B cell (primary cell): Measurements from ENCODE around the gene JMJD4. TPM values are rescaled to one million over a fixed set of nuclear protein-coding genes. Genes with fewer than 3 reads are reported as not detected.
A peak's percentile ranks its signal among the peaks of the same experiment; 100 is the strongest.

ENCODE experiments used
- ATAC-seq: fragments of 200-7000 bp; cut with Tn5 transposase; one replicate; pipeline ENCODE4 v1.10.0; 2021; ENCODE audit warnings: low read depth, mild to moderate bottlenecking, moderate number of reproducible peaks, moderate library complexity
- CTCF ChIA-PET: fragments of 350-600 bp; sonication (Branson Sonifier 250); formaldehyde crosslinking; loops from one replicate; lab custom pipeline; 2021; ENCODE audit warnings: antibody characterized with exemption, inconsistent platforms; lab: Charles Lee
- POLR2A ChIA-PET: fragments of 350-600 bp; sonication (Branson Sonifier 250); formaldehyde crosslinking; loops from one replicate; lab custom pipeline; 2021; ENCODE audit warnings: antibody characterized with exemption; lab: Charles Lee
- DNase-seq: peaks from one replicate; pipeline ENCODE4 v3.0.0; 2013
- H2AFZ ChIP-seq: 2 replicates; pipeline ENCODE4 v1.6.1; 2012; ENCODE audit warnings: mild to moderate bottlenecking, low read depth, low read length; ENCODE audit not compliant: insufficient read depth, poor library complexity, severe bottlenecking
- H3K27ac ChIP-seq, 2 donors: 1 replicate in 1 of 2; 2 replicates in 1 of 2; pipeline ENCODE4 v1.5.1; 2012 to 2013; ENCODE audit warnings: low read length in 2 of 2, mild to moderate bottlenecking in 2 of 2, moderate library complexity in 1 of 2
- H3K27me3 ChIP-seq, 4 experiments: fragments of 200-600 bp in 1 of 4; sonication (generic) in 1 of 4; replicated peaks in 1 of 4; 1 replicate in 2 of 4; 2 replicates in 2 of 4; pipeline versions ENCODE4 v1.6.1 to v1.7.0; 2013 to 2016; ENCODE audit warnings: low read length in 3 of 4, mild to moderate bottlenecking in 2 of 4, mixed read lengths in 1 of 4, moderate library complexity in 1 of 4; ENCODE audit not compliant: insufficient read depth in 4 of 4, control insufficient read depth in 3 of 4; ENCODE audit errors: control extremely low read depth in 1 of 4
- H3K36me3 ChIP-seq, 2 experiments: replicated peaks in 1 of 2; 1 replicate in 1 of 2; 2 replicates in 1 of 2; pipeline versions ENCODE4 v1.6.1 to v1.7.1; 2013; ENCODE audit warnings: low read length in 1 of 2; ENCODE audit not compliant: insufficient read depth in 2 of 2, control insufficient read depth in 1 of 2; ENCODE audit errors: control extremely low read depth in 1 of 2, extremely low read depth in 1 of 2
- H3K4me1 ChIP-seq, 2 donors: fragments of 200-600 bp in 1 of 2; sonication (generic) in 1 of 2; 1 replicate in 1 of 2; 2 replicates in 1 of 2; pipeline versions ENCODE4 v1.5.1 to v1.6.1; 2013 to 2017; ENCODE audit warnings: low read length in 2 of 2; ENCODE audit not compliant: control insufficient read depth in 2 of 2, insufficient read depth in 2 of 2
- H3K4me2 ChIP-seq: replicated peaks from 2 replicates; pipeline ENCODE3; 2012; ENCODE audit warnings: mild to moderate bottlenecking, low read depth, low read length; ENCODE audit not compliant: poor library complexity, severe bottlenecking
- H3K4me3 ChIP-seq, 5 experiments: fragments of 200-600 bp in 1 of 5; sonication (generic) in 1 of 5; 1 replicate in 3 of 5; 2 replicates in 2 of 5; pipeline versions ENCODE4 v1.5.1 to v1.7.0; 2011 to 2016; ENCODE audit warnings: low read length in 4 of 5, mild to moderate bottlenecking in 4 of 5, low read depth in 2 of 5, control low read depth in 1 of 5, moderate library complexity in 1 of 5; ENCODE audit not compliant: insufficient read depth in 1 of 5; ENCODE audit errors: control extremely low read depth in 1 of 5, extremely low read depth in 1 of 5
- H3K79me2 ChIP-seq: fragments of 200-600 bp; sonication (generic); one replicate; pipeline ENCODE4 v1.6.0; 2016; ENCODE audit warnings: low read length; ENCODE audit not compliant: control insufficient read depth, insufficient read depth
- H3K9ac ChIP-seq: fragments of 200-600 bp; sonication (generic); 2 replicates; pipeline ENCODE4 v1.6.1; 2017; ENCODE audit warnings: mild to moderate bottlenecking, low read length, moderate library complexity
- H3K9me3 ChIP-seq, 3 donors: one replicate each; pipeline versions ENCODE4 v1.6.1 to v1.7.1; 2013; ENCODE audit warnings: low read length in 2 of 3; ENCODE audit not compliant: control insufficient read depth in 2 of 3, insufficient read depth in 1 of 3; ENCODE audit errors: control extremely low read depth in 1 of 3
- H4K20me1 ChIP-seq: 2 replicates; pipeline ENCODE4 v1.6.0; 2012; ENCODE audit warnings: mild to moderate bottlenecking, low read length; ENCODE audit not compliant: insufficient read depth, control insufficient read depth, poor library complexity, severe bottlenecking
- H3K27ac Mint-ChIP-seq: one replicate; pipeline ENCODE4 v1.8.0; 2021; ENCODE audit warnings: mixed read lengths
- H3K27me3 Mint-ChIP-seq: one replicate; pipeline ENCODE4 v1.8.0; 2021; ENCODE audit warnings: mixed read lengths
- H3K4me1 Mint-ChIP-seq: one replicate; pipeline ENCODE4 v1.8.0; 2021; ENCODE audit warnings: mixed read lengths
- H3K4me3 Mint-ChIP-seq: one replicate; pipeline ENCODE4 v1.8.0; 2021; ENCODE audit warnings: mixed read lengths
- H3K9me3 Mint-ChIP-seq: one replicate; pipeline ENCODE4 v1.8.0; 2022; ENCODE audit warnings: mixed read lengths; ENCODE audit not compliant: insufficient read depth
- EZH2 ChIP-seq: IDR thresholded peaks from 2 replicates; pipeline ENCODE4 v1.6.1; 2012; ENCODE audit warnings: borderline replicate concordance, low read depth, mild to moderate bottlenecking, moderate library complexity, low read length; ENCODE audit not compliant: insufficient read depth, poor library complexity, severe bottlenecking
- WGBS: methylation state at CpG from one replicate; pipeline ENCODE4 v1.1.5; 2013; ENCODE audit warnings: missing lambda C conversion rate; ENCODE audit not compliant: insufficient coverage; 5-methylcytosine and 5-hydroxymethylcytosine counted together
- intact Hi-C: fragments of 100-400 bp; cut with micrococcal nuclease; formaldehyde crosslinking; loops from one replicate; pipeline ENCODE4 v1.10.0; 2022
- polyA plus RNA-seq: library from polyadenylated mRNA; depleted of rRNA; stranded (reverse); fragments of >200 nt; gene quantifications from 2 replicates; pipeline ENCODE4 v1.2.3, GENCODE V29; 2012
- total RNA-seq, 2 donors: library from RNA; stranded (reverse); fragments of 120-200 nt in 1 of 2; gene quantifications; 1 replicate in 1 of 2; 2 replicates in 1 of 2; pipeline versions ENCODE4 v1.2.3 to v1.2.4, GENCODE V29; 2013 to 2022
- TF ChIP-seq, protein P1 (sequence below): fragments of 200-600 bp; IDR thresholded peaks from one replicate; pipeline ENCODE4 v1.8.0; 2022; ENCODE audit warnings: antibody characterized with exemption, mild to moderate bottlenecking

Gene JMJD4
- total and polyA plus RNA-seq, 2 donors (not counting 1 experiment from before 2014, with no cell fraction given) = 29.9 to 30.6 TPM

DNA sequence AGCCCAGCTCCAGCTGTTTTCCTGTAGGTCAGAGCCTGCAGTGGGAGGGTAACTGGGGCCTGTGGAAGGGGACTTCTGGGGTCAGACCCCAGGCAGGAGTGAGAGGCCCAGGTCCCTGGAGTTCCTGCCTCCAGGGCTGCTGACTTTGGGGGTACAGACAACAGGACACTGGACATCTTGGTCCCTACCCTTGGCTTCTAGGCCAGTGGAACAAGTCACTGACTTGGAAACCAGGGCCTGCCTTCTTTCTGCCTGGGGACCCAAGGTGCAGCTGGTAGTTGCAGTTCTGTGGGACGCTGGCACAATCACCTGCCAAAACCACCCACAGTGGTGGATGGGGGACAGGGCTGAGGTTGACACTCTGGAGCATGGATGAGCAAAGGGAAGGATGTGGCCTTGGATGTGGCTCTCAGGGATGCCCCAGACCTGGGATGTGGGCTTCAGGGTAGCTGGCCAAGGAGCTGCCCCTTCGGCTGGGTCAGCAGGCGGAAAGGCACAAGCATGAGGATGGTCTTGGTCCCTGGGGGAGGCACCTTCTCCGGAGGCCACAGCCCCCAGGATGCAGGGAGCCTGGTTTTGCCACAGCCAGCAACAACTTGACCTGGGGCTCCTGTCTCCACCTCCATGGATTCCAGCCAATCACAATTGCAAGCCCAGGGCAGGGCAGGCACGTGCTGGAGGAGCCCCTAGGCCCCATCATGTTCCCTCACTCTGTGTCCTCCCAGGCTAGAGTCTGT, 5.8 kb downstream of the JMJD4 start:
- Histone ChIP-seq H3K4me2 (peak overlapping the region; percentile 98), H3K4me3 (peak overlapping the region in 4 of 5 experiments; percentile 53 to 78 (median 64)), H3K9ac (peak overlapping the region; percentile 70), H3K9me3 (peaks cover 0 to 3% (median 0%) of the 10 kb centered on the region in 3 donors), H3K36me3 (peaks cover 0 to 4% of the 10 kb centered on the region in 2 experiments), H4K20me1 (no peaks in the 10 kb centered on the region), H3K27ac (peak overlapping the region in 1 of 2 donors; percentile 57), H3K27me3 (peaks cover 0 to 3% (median 0%) of the 10 kb centered on the region in 4 experiments), H2AFZ (peak overlapping the region; percentile 69), H3K79me2 (peaks cover 7% of the 10 kb centered on the region), H3K4me1 (peaks cover 14 to 30% of the 10 kb centered on the region in 2 donors)
- intact Hi-C loops = no loop called here
- no peak for ATAC-seq
- POLR2A ChIA-PET = interaction anchor here (0.7 kb wide), 1 partner anchor 58 kb away, joined by 7 read pairs; no protein-coding TSS in a partner anchor
- no peak for TF ChIP-seq EZH2
- TF ChIP-seq, protein P1, sequence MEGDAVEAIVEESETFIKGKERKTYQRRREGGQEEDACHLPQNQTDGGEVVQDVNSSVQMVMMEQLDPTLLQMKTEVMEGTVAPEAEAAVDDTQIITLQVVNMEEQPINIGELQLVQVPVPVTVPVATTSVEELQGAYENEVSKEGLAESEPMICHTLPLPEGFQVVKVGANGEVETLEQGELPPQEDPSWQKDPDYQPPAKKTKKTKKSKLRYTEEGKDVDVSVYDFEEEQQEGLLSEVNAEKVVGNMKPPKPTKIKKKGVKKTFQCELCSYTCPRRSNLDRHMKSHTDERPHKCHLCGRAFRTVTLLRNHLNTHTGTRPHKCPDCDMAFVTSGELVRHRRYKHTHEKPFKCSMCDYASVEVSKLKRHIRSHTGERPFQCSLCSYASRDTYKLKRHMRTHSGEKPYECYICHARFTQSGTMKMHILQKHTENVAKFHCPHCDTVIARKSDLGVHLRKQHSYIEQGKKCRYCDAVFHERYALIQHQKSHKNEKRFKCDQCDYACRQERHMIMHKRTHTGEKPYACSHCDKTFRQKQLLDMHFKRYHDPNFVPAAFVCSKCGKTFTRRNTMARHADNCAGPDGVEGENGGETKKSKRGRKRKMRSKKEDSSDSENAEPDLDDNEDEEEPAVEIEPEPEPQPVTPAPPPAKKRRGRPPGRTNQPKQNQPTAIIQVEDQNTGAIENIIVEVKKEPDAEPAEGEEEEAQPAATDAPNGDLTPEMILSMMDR = no peak
- CTCF ChIA-PET = no interaction called here
- DNase-seq = peak; percentile 30
- Mint-ChIP-seq H3K4me3 (peak overlapping the region; percentile 87), H3K27me3 (no peaks in the 10 kb centered on the region), H3K4me1 (peaks cover 38% of the 10 kb centered on the region), H3K27ac (peak overlapping the region; percentile 63), H3K9me3 (no peaks in the 10 kb centered on the region)
- 70% methylated on average over 4 of the region's 5 CpGs for WGBS

DNA sequence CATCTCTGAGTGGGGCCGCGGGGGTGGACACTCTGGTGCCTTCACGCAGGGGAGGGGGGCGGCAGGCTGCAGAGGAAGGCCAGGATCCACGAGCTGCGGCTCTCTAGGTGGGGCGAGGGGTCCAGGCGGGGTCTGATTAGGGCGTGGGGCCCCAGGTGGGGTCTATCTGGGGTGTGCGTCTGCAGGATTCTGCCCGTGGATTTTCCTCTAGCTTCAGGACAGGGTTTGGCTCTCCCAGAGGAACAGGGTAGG, 6.3 kb downstream of the JMJD4 start:
- H3K79me2 ChIP-seq = peaks cover 2% of the 10 kb centered on the region
- WGBS = 6% methylated on average over 11 of the region's 11 CpGs
- no peaks in the 10 kb centered on the region for H4K20me1 ChIP-seq
- CTCF ChIA-PET = no interaction called here
- peaks cover 11 to 25% of the 10 kb centered on the region in 2 donors for H3K4me1 ChIP-seq
- peaks cover 0 to 3% (median 0%) of the 10 kb centered on the region in 3 donors for H3K9me3 ChIP-seq
- peaks cover 4% of the 10 kb centered on the region for H3K9me3 Mint-ChIP-seq
- POLR2A ChIA-PET = interaction anchor here (0.7 kb wide), 1 partner anchor 59 kb away, joined by 7 read pairs; no protein-coding TSS in a partner anchor
- peak overlapping the region; percentile 87 for H3K4me3 Mint-ChIP-seq
- intact Hi-C loops = loop anchor here (1.0 kb wide), 1 partner anchor 59 kb away; no protein-coding TSS in a partner anchor
- peak overlapping the region; percentile 69 for H2AFZ ChIP-seq
- peak overlapping the region in 1 of 2 donors; percentile 57 for H3K27ac ChIP-seq
- peak overlapping the region in 4 of 5 experiments; percentile 53 to 78 (median 64) for H3K4me3 ChIP-seq
- peak overlapping the region; percentile 98 for H3K4me2 ChIP-seq
- H3K27me3 Mint-ChIP-seq = no peaks in the 10 kb centered on the region
- no peak for TF ChIP-seq EZH2
- TF ChIP-seq, protein P1 = no peak
- peaks cover 0 to 4% of the 10 kb centered on the region in 2 experiments for H3K36me3 ChIP-seq
- peaks cover 0 to 4% (median 0%) of the 10 kb centered on the region in 4 experiments for H3K27me3 ChIP-seq
- peak overlapping the region; percentile 63 for H3K27ac Mint-ChIP-seq
- DNase-seq = no peak
- H3K4me1 Mint-ChIP-seq = peaks cover 36% of the 10 kb centered on the region
- H3K9ac ChIP-seq = peak overlapping the region; percentile 70
- peak; percentile 4 for ATAC-seq
